Central memory CD4-positive, alpha-beta T cell (primary cell): Measurements from ENCODE around the gene PHF20.
"Not testable (repeated sequence)": the region's sequence is repeated elsewhere in the genome, so short reads cannot be mapped to it uniquely, and the experiment has no call there.

Source experiments
- DNase-seq: peaks from one replicate; pipeline ENCODE4 v3.0.0; 2022

PHF20 gene

DNA sequence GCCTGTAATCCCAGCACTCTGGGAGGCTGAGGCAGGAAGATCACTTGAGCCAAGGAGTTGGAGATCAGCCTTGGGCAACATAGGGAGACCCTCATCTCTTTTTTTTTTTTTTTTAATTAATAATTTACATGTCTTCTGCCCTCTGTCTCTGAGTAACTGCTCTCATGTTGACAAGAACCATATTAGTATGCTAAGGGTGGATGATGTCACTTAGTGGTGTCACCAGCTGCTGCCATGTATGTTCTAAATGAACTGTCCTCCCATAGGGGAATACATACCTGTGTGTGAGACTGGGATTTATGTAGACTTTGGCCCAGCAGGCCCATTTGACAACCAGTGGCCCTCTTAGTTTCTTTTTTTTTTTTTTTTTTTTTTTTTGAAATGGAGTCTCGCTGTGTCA is 116.8 kb downstream of the PHF20 start:
- DNase-seq: no peak

- DNase-seq: no peak
Observed at GRCh38 chr20:35891375-35891774, 119.6 kb downstream of the PHF20 start.

DNA sequence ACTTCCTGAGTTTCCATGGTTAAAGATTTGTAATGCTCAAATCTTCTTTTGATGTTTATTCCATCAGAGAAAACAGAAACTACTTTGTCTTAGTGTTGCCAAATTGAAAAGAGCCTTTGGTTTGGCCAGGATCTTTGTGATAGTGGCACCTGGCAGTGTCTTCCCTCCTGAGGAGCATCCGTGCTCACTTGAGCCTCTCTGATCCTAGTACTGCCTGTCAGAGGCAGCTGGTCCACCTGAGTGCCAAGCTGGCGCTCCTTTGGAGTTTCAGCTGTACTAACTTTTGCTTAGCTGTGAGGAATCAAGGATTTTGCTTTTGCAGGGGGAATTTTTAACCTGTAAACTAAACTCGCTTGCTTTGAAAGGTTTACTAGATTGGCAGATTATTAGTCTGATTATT is 121.1 kb downstream of the PHF20 start:
- no peak for DNase-seq

GRCh38 chr20:35893942-35894341 is 122.1 kb downstream of the PHF20 start:
- DNase-seq: no peak

DNA sequence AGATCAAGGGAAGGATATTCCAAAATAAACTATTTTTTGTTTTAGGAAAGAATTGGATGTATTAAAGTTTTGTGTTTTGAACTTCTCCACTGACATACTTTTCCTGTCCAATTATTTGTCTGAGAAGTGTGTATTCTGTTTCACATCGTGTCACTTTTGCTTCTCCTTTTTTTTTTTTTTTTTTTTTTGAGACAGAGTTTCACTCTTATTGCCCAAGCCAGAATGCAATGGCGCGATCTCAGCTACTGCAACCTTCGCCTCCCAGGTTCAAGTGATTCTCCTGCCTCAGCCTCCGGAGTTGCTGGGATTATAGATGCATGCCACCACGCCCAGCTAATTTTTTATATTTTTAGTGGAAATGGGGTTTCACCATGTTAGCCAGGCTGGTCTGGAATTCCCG is 123.7 kb downstream of the PHF20 start:
- DNase-seq: not testable (repeated sequence)

GRCh38 chr20:35899064-35899463 is 127.2 kb downstream of the PHF20 start:
- no peak for DNase-seq

- DNase-seq: not testable (repeated sequence)
Observed at GRCh38 chr20:35901230-35901629, 129.4 kb downstream of the PHF20 start.

GRCh38 chr20:35901678-35902544 is 130.1 kb downstream of the PHF20 start:
- no peak for DNase-seq

DNA sequence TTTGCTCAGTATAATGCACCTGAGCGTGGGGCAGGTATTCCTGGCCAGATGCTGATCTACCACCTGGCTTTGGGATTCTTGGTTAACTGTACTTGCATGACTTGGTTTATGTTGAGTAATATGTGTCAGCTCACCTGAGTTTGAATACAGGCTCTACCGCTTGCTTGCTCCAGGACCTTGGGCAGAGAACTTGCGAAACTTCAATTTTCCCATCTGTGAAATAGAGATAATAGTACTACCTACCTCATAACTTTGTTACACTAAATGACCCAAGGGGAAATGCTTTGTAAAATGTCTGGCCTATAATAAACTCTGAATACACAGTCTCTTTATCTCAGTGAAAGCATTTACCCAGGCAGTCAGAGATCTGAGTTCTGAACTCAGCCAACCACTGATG is 130.7 kb downstream of the PHF20 start:
- no peak for DNase-seq

- no peak for DNase-seq
Observed at GRCh38 chr20:35903843-35904242, 132.0 kb downstream of the PHF20 start.

GRCh38 chr20:35904982-35905663 is 133.3 kb downstream of the PHF20 start:
- DNase-seq: no peak

DNA sequence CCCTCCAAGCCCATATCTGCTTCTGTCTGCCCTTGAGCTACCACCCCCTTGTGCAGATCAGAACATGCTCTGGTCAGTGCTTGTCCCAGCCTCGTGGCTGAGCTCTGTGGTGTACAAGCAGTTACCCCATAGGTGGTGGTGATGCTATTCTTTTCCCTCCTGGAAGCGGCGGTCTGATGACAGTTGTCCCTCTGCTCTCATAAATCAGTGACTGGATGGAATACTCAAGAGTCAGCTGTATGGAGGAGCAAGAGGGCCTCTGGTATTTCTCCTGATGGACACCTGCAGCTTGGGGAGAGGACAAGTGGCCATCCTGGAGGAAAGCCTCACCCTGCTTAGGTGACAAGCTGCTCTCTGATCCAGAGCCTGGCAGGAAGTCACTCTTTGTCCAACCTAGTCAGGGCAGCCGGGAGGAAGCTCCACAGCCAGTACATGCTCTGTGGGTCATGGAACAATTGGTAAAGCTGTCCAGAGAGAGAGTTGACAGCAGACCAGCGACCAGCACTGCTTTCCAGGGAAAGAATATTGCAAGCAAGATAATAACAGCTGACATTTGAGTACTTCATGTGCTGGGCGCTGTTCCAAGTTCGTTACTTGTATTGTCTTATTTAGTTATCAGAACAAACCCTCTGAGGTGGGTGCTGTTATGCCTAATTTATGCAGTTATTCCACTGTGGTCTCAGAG is 135.3 kb downstream of the PHF20 start:
- DNase-seq: no peak

- no peak for DNase-seq
Observed at GRCh38 chr20:35908007-35908406, 136.2 kb downstream of the PHF20 start.

DNA sequence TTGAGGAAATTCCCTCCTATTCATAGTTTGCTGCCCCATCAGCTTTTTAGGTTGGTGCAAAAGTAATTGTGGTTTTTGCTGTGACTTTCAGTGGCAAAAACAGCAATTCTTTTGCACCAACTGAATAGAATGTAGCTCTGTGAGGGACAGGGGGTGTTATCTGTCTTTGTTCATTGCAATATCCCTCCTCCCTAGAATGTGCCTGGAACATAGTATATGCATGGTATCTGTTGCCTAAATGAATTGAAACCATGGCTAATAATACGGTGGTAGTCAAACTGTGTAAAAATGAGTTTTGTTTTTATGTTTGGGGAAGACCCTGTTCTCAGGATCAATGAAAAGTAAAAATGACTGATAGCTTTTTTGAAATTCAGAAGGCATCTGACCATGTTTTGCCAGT is 137.4 kb downstream of the PHF20 start:
- DNase-seq: no peak

DNA sequence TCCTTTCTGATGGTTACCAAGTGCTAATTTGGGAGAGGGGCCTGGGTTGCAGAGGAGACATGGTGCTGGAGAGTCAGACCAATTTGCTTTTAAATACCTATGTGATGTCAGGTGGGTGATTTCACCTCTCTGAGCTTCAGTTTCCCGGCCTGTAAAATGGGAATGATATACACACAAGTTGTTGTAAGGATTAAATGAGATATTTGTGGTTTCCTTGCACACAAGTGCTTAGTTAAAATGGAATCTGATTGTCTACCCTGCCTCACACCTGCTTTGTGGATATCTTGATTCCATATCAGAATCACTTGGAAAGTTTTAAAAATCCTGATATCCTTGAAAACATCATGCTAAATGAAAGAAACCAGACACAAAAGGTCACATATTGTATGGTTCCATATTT is 138.0 kb downstream of the PHF20 start:
- no peak for DNase-seq

DNA sequence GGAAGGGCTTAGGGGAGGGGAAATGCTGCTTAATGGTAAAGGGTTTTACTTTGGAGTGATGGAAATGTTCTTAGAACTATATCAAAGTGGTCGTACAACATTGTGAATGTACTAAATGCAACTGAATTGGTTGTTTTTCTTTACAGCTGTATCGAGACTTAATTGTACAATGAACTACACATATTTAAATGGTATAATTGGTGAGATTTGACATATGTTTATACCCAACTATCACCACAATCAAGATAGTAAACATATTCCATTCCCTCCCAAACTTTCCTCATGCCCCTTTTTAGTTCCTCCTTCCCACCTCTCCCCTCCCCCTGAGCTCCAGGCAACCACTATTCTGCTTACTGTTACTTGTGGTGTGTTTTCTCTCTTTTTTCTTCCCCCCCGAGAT is 138.4 kb downstream of the PHF20 start:
- DNase-seq: no peak

GRCh38 chr20:35912881-35913280 is 141.1 kb downstream of the PHF20 start:
- DNase-seq: no peak

- no peak for DNase-seq
Observed at GRCh38 chr20:35917077-35917476, 145.3 kb downstream of the PHF20 start.

- no peak for DNase-seq
Observed at GRCh38 chr20:35918021-35918420, 146.2 kb downstream of the PHF20 start.

GRCh38 chr20:35920523-35920922 is 148.7 kb downstream of the PHF20 start:
- DNase-seq: no peak

DNA sequence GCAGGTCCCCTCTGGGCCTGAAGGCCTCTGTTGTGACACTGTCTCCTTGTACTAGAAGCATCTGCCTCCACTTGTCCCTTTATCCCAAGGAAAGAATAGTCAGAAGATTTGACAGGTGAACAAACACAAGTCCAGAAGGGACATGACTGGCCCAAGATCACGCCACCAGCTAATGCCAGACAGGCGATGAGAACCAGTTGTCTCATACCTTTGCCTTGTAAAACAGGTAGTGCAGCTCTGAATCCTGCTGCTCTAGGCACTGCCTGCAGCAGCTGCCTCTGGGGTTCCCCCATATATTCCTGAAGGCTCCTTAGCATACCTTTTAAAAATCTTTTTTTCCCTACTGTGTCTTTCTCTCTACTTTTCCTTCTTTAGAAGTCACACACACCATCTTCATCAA is 157.5 kb downstream of the PHF20 start:
- no peak for DNase-seq

GRCh38 chr20:35934050-35934449 is 162.2 kb downstream of the PHF20 start:
- no peak for DNase-seq

GRCh38 chr20:35939264-35939663 is 167.4 kb downstream of the PHF20 start:
- DNase-seq: no peak

DNA sequence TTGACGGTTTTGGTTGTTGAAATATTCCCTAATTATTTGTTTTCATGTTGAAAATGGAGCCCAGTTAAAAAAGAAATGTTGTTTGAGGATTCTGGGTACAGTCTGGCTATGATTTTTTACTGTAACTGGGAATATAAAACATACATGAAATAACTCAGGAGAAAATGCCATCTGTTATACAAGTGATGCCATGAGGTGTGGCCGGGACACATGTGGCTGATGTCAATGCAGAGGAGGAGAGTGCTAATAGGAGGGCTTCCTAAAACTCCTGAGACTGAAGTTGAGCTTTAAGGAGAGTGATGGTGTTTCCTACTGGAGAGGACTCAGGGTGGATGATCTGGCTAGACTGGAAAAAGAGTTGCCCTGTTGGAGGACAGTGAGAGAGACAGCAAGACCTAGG is 169.8 kb downstream of the PHF20 start:
- no peak for DNase-seq
